PC-9 (cell line): Measurements from ENCODE around the gene PTPN23. TPM values are rescaled to one million over a fixed set of nuclear protein-coding genes. Genes with fewer than 3 reads are reported as not detected.

Experiments
- BruUV-seq: library from RNA; stranded (reverse); fragments of 400-500 nt; replicated peaks from 2 replicates; lab custom pipeline; 2021; lab: Mats Ljungman, UMichigan
- CTCF ChIA-PET: fragments of 300-600 bp; sonication (Branson Sonifier 250); formaldehyde crosslinking; loops from one replicate; lab custom pipeline; 2022; ENCODE audit warnings: antibody characterized with exemption; lab: Charles Lee
- POLR2A ChIA-PET: fragments of 300-600 bp; sonication (Branson Sonifier 250); formaldehyde crosslinking; loops from one replicate; lab custom pipeline; 2022; ENCODE audit warnings: antibody characterized with exemption; ENCODE audit not compliant: unreplicated experiment; lab: Charles Lee
- DNase-seq, 2 experiments: peaks; one replicate each; pipeline versions ENCODE4 v3.0.0 to v3.0.0-alpha.2; 2015 to 2022; ENCODE audit warnings: mixed read lengths in 1 of 2
- H2AFZ ChIP-seq: fragments of 200-600 bp; sonication (generic); 2 replicates; pipeline ENCODE4 v1.8.1; 2017; ENCODE audit warnings: antibody characterized with exemption
- H3F3A ChIP-seq: fragments of 200-600 bp; sonication (generic); 2 replicates; pipeline ENCODE4 v1.8.1; 2017; ENCODE audit warnings: antibody characterized with exemption, mild to moderate bottlenecking, low read depth; ENCODE audit not compliant: insufficient read depth
- H3K27ac ChIP-seq: fragments of 200-600 bp; sonication (generic); 2 replicates; pipeline ENCODE4 v1.6.1; 2016; ENCODE audit warnings: mixed run types
- H3K27me3 ChIP-seq: fragments of 200-600 bp; sonication (generic); 2 replicates; pipeline ENCODE4 v1.6.1; 2016; ENCODE audit warnings: low read depth, mixed run types; ENCODE audit not compliant: insufficient read depth
- H3K36me3 ChIP-seq: fragments of 200-600 bp; sonication (generic); 2 replicates; pipeline ENCODE4 v1.6.1; 2016; ENCODE audit warnings: low read depth, mixed run types
- H3K4me1 ChIP-seq: fragments of 200-600 bp; sonication (generic); replicated peaks from 2 replicates; pipeline ENCODE4 v1.6.1; 2016; ENCODE audit warnings: mixed run types; ENCODE audit not compliant: insufficient read depth
- H3K4me2 ChIP-seq: fragments of 200-600 bp; sonication (generic); 2 replicates; pipeline ENCODE4 v1.6.1; 2017; ENCODE audit warnings: mixed run types
- H3K4me3 ChIP-seq: fragments of 200-600 bp; sonication (generic); 2 replicates; pipeline ENCODE4 v1.6.1; 2016; ENCODE audit warnings: mixed run types
- H3K79me2 ChIP-seq: fragments of 200-600 bp; sonication (generic); 2 replicates; pipeline ENCODE4 v1.6.1; 2017; ENCODE audit warnings: low read depth, mixed run types
- H3K9me2 ChIP-seq: fragments of 200-600 bp; sonication (generic); 2 replicates; pipeline ENCODE4 v1.8.1; 2017; ENCODE audit warnings: mild to moderate bottlenecking; ENCODE audit not compliant: insufficient read depth
- H3K9me3 ChIP-seq: fragments of 200-600 bp; sonication (generic); 2 replicates; pipeline ENCODE4 v1.8.1; 2016; ENCODE audit warnings: low read depth; ENCODE audit not compliant: insufficient read depth
- H4K20me1 ChIP-seq: fragments of 200-600 bp; sonication (generic); 2 replicates; pipeline ENCODE4 v1.8.1; 2017; ENCODE audit not compliant: insufficient read depth
- EZH2 ChIP-seq: fragments of 200-600 bp; sonication (generic); IDR thresholded peaks from 2 replicates; pipeline ENCODE4 v1.8.0; 2017; ENCODE audit warnings: antibody characterized with exemption, low read depth
- intact Hi-C: fragments of 100-400 bp; cut with micrococcal nuclease; formaldehyde crosslinking; loops from one replicate; pipeline ENCODE4 v1.10.0; 2022; ENCODE audit not compliant: unreplicated experiment
- total RNA-seq: library from RNA; stranded (reverse); gene quantifications from 2 replicates; pipeline ENCODE4 v1.2.3, GENCODE V29; 2021
- TF ChIP-seq, protein P1 (sequence below): fragments of 200-600 bp; sonication (generic); conservative IDR thresholded peaks from 2 replicates; pipeline ENCODE4 v1.6.1; 2017; ENCODE audit warnings: mixed run types, antibody characterized with exemption, mild to moderate bottlenecking, moderate library complexity

Gene PTPN23
- total RNA-seq, 1 experiment from 2014 or later: 38.9 TPM

DNA sequence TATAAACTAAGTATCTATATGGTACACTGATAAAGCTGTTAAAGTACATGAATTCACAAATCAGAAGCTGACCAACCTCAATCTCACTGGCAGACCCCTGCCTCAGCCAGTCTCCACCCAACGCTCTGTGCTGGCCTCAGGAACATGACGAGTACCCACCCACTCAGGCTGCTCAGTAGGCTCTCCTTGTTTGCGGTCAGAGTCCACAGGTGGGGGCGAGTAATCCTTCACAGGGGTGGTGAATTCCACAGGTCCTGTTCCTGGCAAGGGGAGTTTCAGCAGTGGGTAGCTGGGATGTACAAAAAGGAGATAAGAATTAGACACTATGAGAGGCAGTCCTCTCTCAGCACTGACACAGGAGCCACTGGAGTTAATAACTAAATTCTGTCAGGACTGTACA is 54.0 kb downstream of the PTPN23 start:
- Histone ChIP-seq H3K4me1 (peaks cover 9% of the 10 kb centered on the region), H3K79me2 (no peaks in the 10 kb centered on the region), H3F3A (no peaks in the 10 kb centered on the region), H2AFZ (no peak overlapping the region), H4K20me1 (no peaks in the 10 kb centered on the region), H3K9me3 (no peaks in the 10 kb centered on the region), H3K27ac (no peak overlapping the region), H3K36me3 (peaks cover 12% of the 10 kb centered on the region), H3K27me3 (no peaks in the 10 kb centered on the region), H3K4me3 (no peak overlapping the region), H3K4me2 (no peak overlapping the region), H3K9me2 (no peaks in the 10 kb centered on the region)
- no peak for TF ChIP-seq EZH2
- TF ChIP-seq, protein P1, sequence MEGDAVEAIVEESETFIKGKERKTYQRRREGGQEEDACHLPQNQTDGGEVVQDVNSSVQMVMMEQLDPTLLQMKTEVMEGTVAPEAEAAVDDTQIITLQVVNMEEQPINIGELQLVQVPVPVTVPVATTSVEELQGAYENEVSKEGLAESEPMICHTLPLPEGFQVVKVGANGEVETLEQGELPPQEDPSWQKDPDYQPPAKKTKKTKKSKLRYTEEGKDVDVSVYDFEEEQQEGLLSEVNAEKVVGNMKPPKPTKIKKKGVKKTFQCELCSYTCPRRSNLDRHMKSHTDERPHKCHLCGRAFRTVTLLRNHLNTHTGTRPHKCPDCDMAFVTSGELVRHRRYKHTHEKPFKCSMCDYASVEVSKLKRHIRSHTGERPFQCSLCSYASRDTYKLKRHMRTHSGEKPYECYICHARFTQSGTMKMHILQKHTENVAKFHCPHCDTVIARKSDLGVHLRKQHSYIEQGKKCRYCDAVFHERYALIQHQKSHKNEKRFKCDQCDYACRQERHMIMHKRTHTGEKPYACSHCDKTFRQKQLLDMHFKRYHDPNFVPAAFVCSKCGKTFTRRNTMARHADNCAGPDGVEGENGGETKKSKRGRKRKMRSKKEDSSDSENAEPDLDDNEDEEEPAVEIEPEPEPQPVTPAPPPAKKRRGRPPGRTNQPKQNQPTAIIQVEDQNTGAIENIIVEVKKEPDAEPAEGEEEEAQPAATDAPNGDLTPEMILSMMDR: no peak
- intact Hi-C loops: no loop called here
- ChIA-PET CTCF (interaction anchor here (0.6 kb wide), 1 partner anchor 12 kb away, joined by 4 read pairs; no protein-coding TSS in a partner anchor), POLR2A (no interaction called here)
- DNase-seq: no peak
- no TSS peak for BruUV-seq

DNA sequence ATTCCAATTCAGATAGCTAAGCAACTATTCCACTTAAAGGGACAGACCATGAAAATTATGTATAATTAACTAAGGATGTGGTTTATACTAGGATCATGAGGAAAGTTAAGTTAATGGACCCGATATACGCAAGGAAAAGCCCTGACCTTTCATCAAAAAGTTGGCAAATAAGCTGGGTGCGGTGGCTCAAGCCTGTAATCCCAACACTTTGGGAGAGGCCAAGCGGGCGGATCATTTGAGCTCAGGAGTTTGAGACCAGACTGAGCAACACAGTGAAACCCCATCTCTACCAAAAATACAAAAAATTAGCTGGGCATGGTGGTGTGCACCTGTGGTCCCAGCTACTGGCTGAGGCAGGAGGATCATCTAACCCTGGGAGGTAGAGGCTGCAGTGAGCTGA is 55.4 kb downstream of the PTPN23 start:
- Histone ChIP-seq H2AFZ (no peak overlapping the region), H4K20me1 (no peaks in the 10 kb centered on the region; the same call in 1 of the 2 replicates), H3K9me2 (no peaks in the 10 kb centered on the region), H3K27ac (no peak overlapping the region), H3K27me3 (no peaks in the 10 kb centered on the region), H3K9me3 (no peaks in the 10 kb centered on the region), H3K4me3 (no peak overlapping the region), H3K4me1 (peaks cover 9% of the 10 kb centered on the region), H3F3A (no peaks in the 10 kb centered on the region), H3K4me2 (no peak overlapping the region), H3K36me3 (peaks cover 12% of the 10 kb centered on the region), H3K79me2 (no peaks in the 10 kb centered on the region)
- intact Hi-C loops: no loop called here
- no TSS peak for BruUV-seq
- ChIA-PET POLR2A (no interaction called here), CTCF (no interaction called here)
- TF ChIP-seq EZH2: no peak
- TF ChIP-seq, protein P1: no peak
- no peak for DNase-seq

DNA sequence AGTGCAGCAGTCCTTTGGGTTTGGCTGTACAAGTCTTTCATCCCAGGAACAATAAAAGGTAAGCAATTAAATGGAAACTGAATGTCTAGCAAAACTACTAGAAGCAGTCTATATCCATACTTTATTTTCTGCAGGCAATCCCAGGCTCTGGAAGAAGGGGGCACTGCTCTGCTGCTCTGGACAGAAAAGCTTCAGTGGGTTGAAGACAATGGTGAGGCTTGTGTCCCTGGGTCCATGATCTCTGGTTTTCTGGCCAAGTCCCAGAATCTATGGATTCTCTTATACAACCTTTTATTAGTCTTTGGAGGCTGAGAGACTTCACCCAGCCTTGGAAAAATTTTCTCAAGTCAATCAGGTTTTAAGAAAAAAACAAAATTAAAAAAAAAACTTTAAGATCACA is 59.3 kb downstream of the PTPN23 start:
- BruUV-seq: no TSS peak
- CTCF ChIA-PET: no interaction called here

More for the DNA sequence above, 59.3 kb downstream of the PTPN23 start:
- Histone ChIP-seq H3K27me3 (no peaks in the 10 kb centered on the region), H3K4me3 (no peak overlapping the region), H4K20me1 (no peaks in the 10 kb centered on the region; the same call in 1 of the 2 replicates), H3K4me2 (no peak overlapping the region), H3K9me3 (no peaks in the 10 kb centered on the region), H3K9me2 (no peaks in the 10 kb centered on the region), H2AFZ (no peak overlapping the region), H3K4me1 (no peaks in the 10 kb centered on the region), H3K36me3 (no peaks in the 10 kb centered on the region), H3K27ac (no peak overlapping the region), H3F3A (no peaks in the 10 kb centered on the region), H3K79me2 (peaks cover 9% of the 10 kb centered on the region; the same call in 1 of the 2 replicates)
- POLR2A ChIA-PET: no interaction called here
- intact Hi-C loops: no loop called here
- no peak for DNase-seq
- TF ChIP-seq EZH2: no peak
- TF ChIP-seq, protein P1: no peak
